ENCODE results near the gene ZFPM1. TPM values are rescaled to one million over a fixed set of nuclear protein-coding genes. Genes with fewer than 3 reads are reported as not detected.

The ZFPM1 gene
- total and polyA plus RNA-seq, 4 donors: 0.57 to 9.0 (median 2.8) TPM

- no peak for ATAC-seq (ENCODE audit: insufficient read depth, low FRiP score)
- no peak overlapping the region for H3K9ac ChIP-seq (ENCODE audit: insufficient read depth in 1 of 2, low read length in 2 of 2)
- WGBS, 2 donors: 87 to 92% methylated on average over 22 of the region's 22 CpGs
These were observed 12.4 kb downstream of the ZFPM1 start for GRCh38 chr16:88465387-88465983.

GRCh38 chr16:88466175-88466862 lies 13.2 kb downstream of the ZFPM1 start:
- no peaks in the 10 kb centered on the region for H3K27me3 ChIP-seq (ENCODE audit: control insufficient read depth in 3 of 3, insufficient read depth in 3 of 3, low read length in 2 of 3)
- H3K9ac ChIP-seq (ENCODE audit: insufficient read depth in 1 of 2, low read length in 2 of 2): no peak overlapping the region
- peaks cover 0 to 20% (median 5%) of the 10 kb centered on the region in 5 donors for H3K4me1 ChIP-seq (ENCODE audit: control insufficient read depth in 5 of 5, insufficient read depth in 5 of 5, low read length in 5 of 5)
- TF ChIP-seq, protein P1, sequence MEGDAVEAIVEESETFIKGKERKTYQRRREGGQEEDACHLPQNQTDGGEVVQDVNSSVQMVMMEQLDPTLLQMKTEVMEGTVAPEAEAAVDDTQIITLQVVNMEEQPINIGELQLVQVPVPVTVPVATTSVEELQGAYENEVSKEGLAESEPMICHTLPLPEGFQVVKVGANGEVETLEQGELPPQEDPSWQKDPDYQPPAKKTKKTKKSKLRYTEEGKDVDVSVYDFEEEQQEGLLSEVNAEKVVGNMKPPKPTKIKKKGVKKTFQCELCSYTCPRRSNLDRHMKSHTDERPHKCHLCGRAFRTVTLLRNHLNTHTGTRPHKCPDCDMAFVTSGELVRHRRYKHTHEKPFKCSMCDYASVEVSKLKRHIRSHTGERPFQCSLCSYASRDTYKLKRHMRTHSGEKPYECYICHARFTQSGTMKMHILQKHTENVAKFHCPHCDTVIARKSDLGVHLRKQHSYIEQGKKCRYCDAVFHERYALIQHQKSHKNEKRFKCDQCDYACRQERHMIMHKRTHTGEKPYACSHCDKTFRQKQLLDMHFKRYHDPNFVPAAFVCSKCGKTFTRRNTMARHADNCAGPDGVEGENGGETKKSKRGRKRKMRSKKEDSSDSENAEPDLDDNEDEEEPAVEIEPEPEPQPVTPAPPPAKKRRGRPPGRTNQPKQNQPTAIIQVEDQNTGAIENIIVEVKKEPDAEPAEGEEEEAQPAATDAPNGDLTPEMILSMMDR (IDR thresholded peaks at IDR 0.05; ENCODE audit: control extremely low read depth, extremely low read depth): no peak
- H3K9me3 ChIP-seq (ENCODE audit: control insufficient read depth in 4 of 4, insufficient read depth in 3 of 4, low read length in 3 of 4): no peaks in the 10 kb centered on the region
- DNase-seq (no peak), ATAC-seq (ENCODE audit: insufficient read depth, low FRiP score) (no peak)
- H3K27ac ChIP-seq (ENCODE audit: low read depth in 1 of 2, low read length in 1 of 2): no peak overlapping the region
- WGBS, 2 donors: 69 to 76% methylated on average over 15 of the region's 15 CpGs
- no peaks in the 10 kb centered on the region for H3K36me3 ChIP-seq (ENCODE audit: control insufficient read depth in 4 of 4, insufficient read depth in 4 of 4, low read length in 4 of 4)
- H3K4me3 ChIP-seq: no peak overlapping the region

More at GRCh38 chr16:88465387-88465983, 12.4 kb downstream of the ZFPM1 start:
- no peak overlapping the region for H3K4me3 ChIP-seq
- H3K36me3 ChIP-seq (ENCODE audit: control insufficient read depth in 4 of 4, insufficient read depth in 4 of 4, low read length in 4 of 4): no peaks in the 10 kb centered on the region
- TF ChIP-seq, protein P1 (IDR thresholded peaks at IDR 0.05; ENCODE audit: control extremely low read depth, extremely low read depth): no peak
- no peaks in the 10 kb centered on the region for H3K9me3 ChIP-seq (ENCODE audit: control insufficient read depth in 4 of 4, insufficient read depth in 3 of 4, low read length in 3 of 4)
- no peak for DNase-seq
- no peak overlapping the region for H3K27ac ChIP-seq (ENCODE audit: low read depth in 1 of 2, low read length in 1 of 2)
- peaks cover 0 to 21% (median 6%) of the 10 kb centered on the region in 5 donors for H3K4me1 ChIP-seq (ENCODE audit: control insufficient read depth in 5 of 5, insufficient read depth in 5 of 5, low read length in 5 of 5)
- no peaks in the 10 kb centered on the region for H3K27me3 ChIP-seq (ENCODE audit: control insufficient read depth in 3 of 3, insufficient read depth in 3 of 3, low read length in 2 of 3)

DNA sequence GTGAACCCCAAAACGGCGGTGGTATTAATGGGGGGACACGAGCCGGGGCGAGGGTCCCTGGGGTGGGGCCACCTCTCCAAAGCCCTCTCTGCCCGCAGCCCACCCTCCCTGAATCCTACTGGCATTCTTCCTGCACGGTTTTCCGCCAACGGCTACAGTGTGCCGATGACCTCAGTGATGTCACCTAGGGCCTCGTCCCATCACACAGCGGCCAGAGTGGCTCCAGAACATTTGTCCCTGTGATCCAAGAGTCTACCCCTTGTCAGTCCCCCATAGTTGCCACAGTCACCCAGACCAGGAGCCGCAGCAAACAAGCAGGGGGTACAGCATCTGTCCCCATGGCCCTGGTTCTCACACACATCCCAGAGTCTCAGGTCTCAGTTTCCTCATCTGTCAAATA lies 13.9 kb downstream of the ZFPM1 start:
- Histone ChIP-seq H3K9ac (ENCODE audit: insufficient read depth in 1 of 2, low read length in 2 of 2) (no peak overlapping the region), H3K4me1 (ENCODE audit: control insufficient read depth in 5 of 5, insufficient read depth in 5 of 5, low read length in 5 of 5) (peaks cover 0 to 14% (median 0%) of the 10 kb centered on the region in 5 donors), H3K9me3 (ENCODE audit: control insufficient read depth in 4 of 4, insufficient read depth in 3 of 4, low read length in 3 of 4) (no peaks in the 10 kb centered on the region), H3K27me3 (ENCODE audit: control insufficient read depth in 3 of 3, insufficient read depth in 3 of 3, low read length in 2 of 3) (no peaks in the 10 kb centered on the region), H3K4me3 (no peak overlapping the region), H3K27ac (ENCODE audit: low read depth in 1 of 2, low read length in 1 of 2) (no peak overlapping the region), H3K36me3 (ENCODE audit: control insufficient read depth in 4 of 4, insufficient read depth in 4 of 4, low read length in 4 of 4) (no peaks in the 10 kb centered on the region)
- TF ChIP-seq, protein P1 (IDR thresholded peaks at IDR 0.05; ENCODE audit: control extremely low read depth, extremely low read depth): no peak
- DNase-seq: no peak
- ATAC-seq (ENCODE audit: insufficient read depth, low FRiP score): no peak
- 91 to 94% methylated on average over 13 of the region's 13 CpGs for WGBS, 2 donors

Data from lung (tissue), 12 donors.